HG02943 (cell line): ENCODE measurements around the gene FGF1.

Experiments used
- ATAC-seq: cut with Tn5 transposase; IDR thresholded peaks from one replicate; pipeline ENCODE4 v1.9.1; 2021; ENCODE audit warnings: mild to moderate bottlenecking, low read depth, moderate library complexity; ENCODE audit not compliant: unreplicated experiment

Gene FGF1

GRCh38 chr5:142697356-142698255 is 11.7 kb upstream of the FGF1 start:
- no peak for ATAC-seq

- no peak for ATAC-seq
Observed at GRCh38 chr5:142696379-142696778, 10.5 kb upstream of the FGF1 start.

DNA sequence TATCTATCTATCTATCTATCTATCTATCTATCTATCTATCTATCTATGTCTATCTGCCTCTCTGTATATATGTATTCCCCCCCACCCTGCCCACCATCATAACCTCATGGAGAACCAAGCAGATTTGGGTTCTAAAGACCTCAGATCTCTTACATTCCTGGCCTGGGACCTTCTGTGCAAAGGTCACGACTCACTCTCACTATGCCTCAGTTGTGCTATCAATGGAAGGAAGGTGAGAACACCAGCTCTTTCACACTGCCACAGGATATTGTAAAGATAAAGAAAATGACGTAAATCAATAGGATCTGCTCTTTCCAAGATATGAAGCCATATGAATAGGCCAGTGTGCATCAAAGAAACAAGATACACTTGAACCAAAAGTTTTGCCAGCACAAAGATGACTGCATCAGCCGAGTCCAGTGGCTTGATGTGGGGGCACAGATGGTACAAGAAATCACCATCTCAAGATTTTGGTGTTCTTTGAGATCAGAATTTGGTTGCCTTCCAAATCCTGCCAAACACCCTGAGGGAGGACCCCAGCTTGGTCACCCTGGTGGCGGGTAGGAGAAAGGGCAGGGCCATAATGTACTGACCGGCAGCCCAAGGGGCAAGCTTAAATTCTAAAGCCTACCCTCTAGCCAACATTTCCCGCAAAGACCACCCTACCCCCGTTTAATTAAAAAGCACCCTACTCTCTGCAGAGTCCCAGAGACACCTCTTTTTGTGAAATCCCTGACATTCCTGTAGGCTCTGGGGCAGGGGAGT is 8.4 kb upstream of the FGF1 start:
- ATAC-seq = no peak

DNA sequence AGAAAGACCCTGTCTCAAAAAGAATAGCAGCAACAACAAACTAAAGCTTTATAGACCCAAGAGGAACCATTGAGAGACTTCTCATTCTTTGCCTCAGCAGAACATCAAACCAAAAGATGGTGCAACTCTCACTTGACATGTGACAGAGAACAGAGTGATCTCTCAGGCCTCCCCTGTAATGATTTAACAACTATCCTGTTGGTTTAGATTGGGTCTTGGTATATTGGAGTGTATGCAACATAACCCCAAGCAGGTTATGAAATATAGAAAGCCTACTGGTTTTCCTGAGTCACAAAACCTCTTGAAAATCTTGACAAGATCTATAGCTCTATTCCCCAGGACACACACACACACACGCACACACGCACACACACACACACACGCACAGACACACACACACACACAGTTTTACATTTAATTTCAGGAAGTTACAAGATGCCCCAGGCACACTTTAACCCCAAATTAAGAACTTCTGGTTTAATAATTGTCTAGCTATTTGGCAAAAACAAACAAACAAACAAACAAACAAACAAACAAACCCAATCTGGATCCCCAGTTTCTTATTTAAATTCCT is 6.5 kb upstream of the FGF1 start:
- no peak for ATAC-seq

GRCh38 chr5:142690667-142691066 is 4.8 kb upstream of the FGF1 start:
- no peak for ATAC-seq

DNA sequence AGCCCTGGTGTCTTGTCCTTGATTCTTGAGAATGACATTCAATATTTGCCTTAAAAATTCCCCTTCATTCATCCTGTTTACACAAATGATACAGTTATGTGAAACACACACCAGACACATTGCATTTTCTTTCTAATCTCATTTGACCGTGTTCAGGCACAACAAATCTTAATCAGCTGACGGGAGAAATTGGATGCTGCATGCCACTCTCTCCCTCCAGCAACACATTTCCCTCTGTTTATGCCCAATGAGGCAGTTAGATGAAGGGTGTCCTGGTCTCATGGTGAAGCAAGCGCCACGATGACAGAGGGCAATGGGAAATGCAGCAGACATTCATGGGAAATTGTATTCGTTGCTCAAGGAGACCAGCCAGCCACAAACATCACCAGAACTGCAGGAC is 3.2 kb upstream of the FGF1 start:
- no peak for ATAC-seq

- ATAC-seq = no peak
Observed at GRCh38 chr5:142688281-142688989, 2.5 kb upstream of the FGF1 start.

GRCh38 chr5:142686968-142687367 is 1.1 kb upstream of the FGF1 start:
- ATAC-seq = no peak

DNA sequence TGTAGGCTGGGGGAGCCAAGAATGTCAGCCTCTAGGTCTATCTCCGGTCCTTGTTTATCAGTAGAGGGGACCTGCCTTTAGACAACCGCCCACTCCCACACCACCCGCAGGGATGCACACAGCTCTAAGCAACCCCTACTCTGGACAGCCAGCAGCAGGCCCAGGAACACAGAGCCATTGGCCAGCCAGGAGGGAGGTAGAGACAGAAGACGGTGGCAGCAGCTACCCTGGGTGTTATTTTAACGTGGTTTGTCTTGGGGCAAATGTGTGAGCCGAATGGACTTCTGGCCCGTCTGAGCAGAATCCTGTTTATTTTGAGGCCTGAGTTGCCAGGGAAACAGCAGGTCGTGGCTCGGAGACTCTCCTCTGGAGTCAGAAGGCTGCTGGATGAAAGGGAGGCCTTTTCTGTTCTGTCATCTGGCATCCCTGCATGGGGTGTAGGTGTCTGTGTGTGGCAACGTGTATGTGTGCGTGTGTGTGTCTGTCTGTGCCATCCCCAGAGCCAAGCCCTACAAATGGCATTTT is 382 bp upstream of the FGF1 start:
- ATAC-seq = no peak

DNA sequence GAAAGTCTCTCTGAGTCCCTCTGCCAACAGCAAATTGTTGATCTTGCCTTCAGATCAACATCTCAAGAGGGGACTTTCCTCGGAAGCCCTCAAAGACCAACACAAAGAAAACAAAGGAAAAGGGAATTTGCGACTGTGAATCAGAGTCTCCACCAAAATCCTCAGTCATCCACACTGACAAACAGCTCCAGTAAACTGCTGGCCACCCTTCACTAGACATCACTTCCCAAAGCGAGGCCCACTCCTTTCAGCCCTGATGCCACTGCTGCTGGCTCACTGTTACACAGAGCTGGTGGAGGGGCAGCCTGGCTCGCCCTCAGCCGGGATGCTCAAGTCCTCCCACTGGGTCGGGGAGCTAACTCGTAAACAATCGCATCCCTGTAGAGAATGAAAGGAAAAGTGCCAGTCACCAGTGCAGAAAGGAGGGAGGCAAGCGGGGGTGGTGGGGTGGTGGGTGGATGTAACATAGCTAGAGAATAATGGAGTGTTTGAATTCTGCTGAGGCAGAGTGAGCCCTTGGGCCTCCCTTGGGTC is 1.3 kb downstream of the FGF1 start:
- ATAC-seq = no peak

- no peak for ATAC-seq
Observed at GRCh38 chr5:142683881-142684505, 1.9 kb downstream of the FGF1 start.

- no peak for ATAC-seq
Observed at GRCh38 chr5:142683116-142683515, 2.8 kb downstream of the FGF1 start.

GRCh38 chr5:142680605-142681259 is 5.2 kb downstream of the FGF1 start:
- ATAC-seq = no peak

- ATAC-seq = no peak
Observed at GRCh38 chr5:142679744-142680143, 6.1 kb downstream of the FGF1 start.

DNA sequence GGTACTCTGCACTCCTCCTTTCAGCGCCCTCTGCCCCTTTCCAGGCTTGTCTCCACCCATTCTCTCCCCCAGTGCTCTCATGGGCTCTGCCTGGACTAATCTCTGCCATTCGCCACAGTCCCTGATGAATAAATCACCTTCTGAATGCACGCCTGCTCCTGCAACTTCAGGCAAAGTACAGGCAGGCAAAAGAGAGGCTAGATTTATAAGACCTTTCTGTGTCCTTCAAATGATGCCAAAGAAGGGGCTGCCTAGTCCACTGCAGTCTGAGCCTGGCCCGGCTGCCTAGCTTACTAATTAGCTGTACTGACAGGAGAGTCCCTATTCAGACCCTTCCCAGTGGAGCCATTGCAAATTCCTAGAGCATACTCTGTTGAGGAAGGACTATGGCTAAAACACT is 7.4 kb downstream of the FGF1 start:
- no peak for ATAC-seq

- no peak for ATAC-seq
Observed at GRCh38 chr5:142677198-142677597, 8.7 kb downstream of the FGF1 start.

DNA sequence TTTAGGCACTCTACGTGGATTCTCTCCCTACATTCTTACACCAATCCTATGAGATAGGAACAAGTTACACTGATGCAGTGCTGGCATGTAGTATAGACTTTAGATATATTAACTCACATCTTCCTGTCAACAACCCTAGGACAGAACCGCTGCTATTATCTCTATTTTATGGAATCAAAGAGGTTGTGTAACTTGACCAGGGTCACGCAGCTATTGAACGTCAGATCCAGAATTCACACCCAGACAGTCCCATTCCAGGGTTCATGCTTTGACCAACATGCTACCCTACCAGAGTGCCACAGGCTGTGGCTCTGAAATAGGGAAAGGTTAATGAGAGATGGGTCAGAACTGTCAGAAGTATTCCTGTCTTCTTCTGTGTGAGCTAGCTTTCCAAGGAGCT is 9.6 kb downstream of the FGF1 start:
- no peak for ATAC-seq

DNA sequence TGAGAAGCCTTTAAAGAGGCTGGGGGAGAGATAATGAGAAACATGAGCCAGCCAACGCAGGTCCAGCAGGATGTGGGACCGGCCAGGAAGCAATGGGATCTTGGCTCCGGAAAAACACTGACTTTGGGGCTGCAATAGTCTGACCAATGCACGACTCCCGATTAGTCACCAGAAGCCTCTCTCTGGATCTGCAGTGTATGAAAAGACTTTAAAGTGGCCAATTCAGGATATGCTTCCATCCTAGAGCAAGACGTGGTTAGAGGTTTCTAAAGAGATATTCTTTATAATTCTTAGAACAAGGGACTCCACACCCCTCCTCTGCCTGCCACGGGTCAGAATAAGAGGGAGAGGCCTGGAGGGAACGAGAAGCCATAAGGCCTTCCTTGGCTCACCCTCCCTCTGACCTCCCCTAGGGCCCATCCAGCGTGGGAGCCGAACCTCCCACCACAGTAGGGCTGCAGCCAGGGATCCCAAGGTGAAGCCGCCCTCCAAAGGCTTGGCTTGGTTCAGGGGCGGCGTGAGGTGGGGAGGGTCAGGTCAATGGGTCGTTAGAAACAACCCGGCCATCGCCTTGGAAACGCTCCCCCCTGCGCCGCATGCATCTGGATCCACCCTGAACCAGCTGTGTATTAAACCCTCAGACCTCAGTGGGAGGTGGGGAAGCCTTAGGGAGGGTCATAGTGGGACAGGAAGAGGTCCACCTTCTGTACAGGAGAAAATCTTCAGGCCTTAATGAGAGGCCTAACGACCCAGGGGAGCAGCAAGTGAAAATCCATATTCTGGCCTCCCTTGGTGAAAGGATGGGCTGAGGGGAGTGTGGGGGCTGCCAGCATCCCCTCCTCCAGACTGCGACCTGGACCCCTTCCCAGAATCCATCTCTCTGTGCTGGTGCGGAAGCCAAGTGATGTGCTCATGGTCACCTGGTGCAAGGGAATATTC is 11.1 kb downstream of the FGF1 start:
- no peak for ATAC-seq
